Skin epidermis (tissue), 12 donors: ENCODE measurements around the gene GLIS2.

ENCODE experiments used
- H3K27ac ChIP-seq, 21 experiments: fragments of 200-600 bp; sonication (generic) in 11 of 21; one replicate each; pipeline ENCODE4 v1.5.0; 2020; ENCODE audit warnings: mild to moderate bottlenecking in 3 of 21, inconsistent platforms in 2 of 21, moderate library complexity in 2 of 21
- H3K4me3 ChIP-seq, 7 experiments: fragments of 200-600 bp; sonication (generic) in 2 of 7; one replicate each; pipeline ENCODE4 v1.5.0; 2020; ENCODE audit warnings: inconsistent platforms in 2 of 7, mild to moderate bottlenecking in 2 of 7, moderate library complexity in 1 of 7

Gene GLIS2

GRCh38 chr16:4385789-4386450, 70.1 kb downstream of the GLIS2 start:
- Histone ChIP-seq H3K27ac (peak overlapping the region in 14 of 21 experiments; percentile 0 to 65 (median 44)), H3K4me3 (no peak overlapping the region)

GRCh38 chr16:4386451-4386805, 70.6 kb downstream of the GLIS2 start:
- Histone ChIP-seq H3K27ac (peak overlapping the region in 14 of 21 experiments; percentile 14 to 65 (median 44)), H3K4me3 (no peak overlapping the region)

- peak overlapping the region in 13 of 21 experiments; percentile 11 to 65 (median 50) for H3K27ac ChIP-seq
These were observed 71.2 kb downstream of the GLIS2 start for GRCh38 chr16:4386951-4387565.

GRCh38 chr16:4387781-4388180, 71.9 kb downstream of the GLIS2 start:
- peak overlapping the region in 5 of 21 experiments; percentile 10 to 76 (median 59) for H3K27ac ChIP-seq
- no peak overlapping the region for H3K4me3 ChIP-seq

More at GRCh38 chr16:4386951-4387565, 71.2 kb downstream of the GLIS2 start:
- no peak overlapping the region for H3K4me3 ChIP-seq

GRCh38 chr16:4388271-4389021, 72.6 kb downstream of the GLIS2 start:
- Histone ChIP-seq H3K4me3 (no peak overlapping the region), H3K27ac (peak overlapping the region in 11 of 21 experiments; percentile 5 to 79 (median 52))
